Right cardiac atrium (tissue), 5 donors: ENCODE results near the gene RNF223. TPM values are rescaled to one million over a fixed set of nuclear protein-coding genes. Genes with fewer than 3 reads are reported as not detected.
"Not testable (repeated sequence)": the region's sequence is repeated elsewhere in the genome, so short reads cannot be mapped to it uniquely, and the experiment has no call there.

ENCODE experiments used
- ATAC-seq, 2 donors: fragments of 200-7000 bp; cut with Tn5 transposase; one replicate each; pipeline versions ENCODE4 v1.8.0 to v1.9.1; 2020; ENCODE audit warnings: moderate library complexity in 2 of 2, mild to moderate bottlenecking in 1 of 2
- DNase-seq, 3 donors: peaks; one replicate each; pipeline ENCODE4 v3.0.0-alpha.2; 2020
- H3K27ac ChIP-seq: one replicate; pipeline ENCODE4 v1.5.1; 2013; ENCODE audit warnings: mild to moderate bottlenecking, low read length, control low read depth, moderate library complexity
- H3K27me3 ChIP-seq: one replicate; pipeline ENCODE4 v1.6.1; 2013; ENCODE audit not compliant: control insufficient read depth, insufficient read depth
- H3K4me1 ChIP-seq: one replicate; pipeline ENCODE4 v1.6.1; 2013; ENCODE audit warnings: low read length; ENCODE audit not compliant: control insufficient read depth, insufficient read depth
- H3K4me3 ChIP-seq: one replicate; pipeline ENCODE4 v1.5.1; 2013; ENCODE audit warnings: low read length, control low read depth
- H3K9me3 ChIP-seq: one replicate; pipeline ENCODE4 v1.6.1; 2013; ENCODE audit warnings: low read length; ENCODE audit not compliant: control insufficient read depth
- WGBS: extraction: QIAGEN DNeasy Blood & Tissue Kit; methylation state at CpG from one replicate; pipeline ENCODE4 v1.1.7; 2013; 5-methylcytosine and 5-hydroxymethylcytosine counted together
- intact Hi-C, 4 donors: fragments of 100-400 bp; cut with DNase I; formaldehyde crosslinking; loops; one replicate each; pipeline versions ENCODE4 v1.11.0 to v1.14.0; 2022 to 2023
- polyA plus RNA-seq: library from polyadenylated mRNA; stranded (reverse); fragments of 200-250 nt; gene quantifications from one replicate; pipeline ENCODE4 v1.2.3, GENCODE V29; 2013
- total RNA-seq, 4 donors: library from RNA; stranded (reverse); fragmentation: NEBNext Ultra II Directional; extraction: Animal tissue kit (Norgen Biotek cat#: 25700); gene quantifications; one replicate each; pipeline ENCODE4 v1.2.1, GENCODE V29; 2021
- donor health status: healthy with polysubstance abuse.
- donor health status: DM: no; HTN: yes; CAD: no.
- donor health status: DM: no; HTN: no; CAD: no.
- donor health status: DM: no; HTN: yes; CAD: no; lungs with severe emphysema.
- donor health status: DM: yes; HTN: yes; CAD: no.

The RNF223 gene
- total and polyA plus RNA-seq, 5 donors: not detected

GRCh38 chr1:1069056-1069710 is 4.9 kb downstream of the RNF223 start:
- intact Hi-C loops: no loop called here
- peak overlapping the region; percentile 32 for H3K4me3 ChIP-seq
- no peaks in the 10 kb centered on the region for H3K27me3 ChIP-seq
- 4% methylated on average over 75 of the region's 75 CpGs for WGBS
- ATAC-seq (peak; percentile 60 to 68), DNase-seq (peak; percentile 69 to 88 (median 86))
- no peaks in the 10 kb centered on the region for H3K9me3 ChIP-seq
- no peaks in the 10 kb centered on the region for H3K4me1 ChIP-seq
- H3K27ac ChIP-seq: no peak overlapping the region

GRCh38 chr1:1068517-1069055 is 5.5 kb downstream of the RNF223 start:
- Histone ChIP-seq H3K27ac (no peak overlapping the region), H3K4me3 (peak overlapping the region; percentile 32), H3K4me1 (no peaks in the 10 kb centered on the region), H3K27me3 (no peaks in the 10 kb centered on the region), H3K9me3 (no peaks in the 10 kb centered on the region)
- WGBS: 2% methylated on average over 55 of the region's 55 CpGs
- intact Hi-C loops: no loop called here
- DNase-seq: no peak
- peak in 1 of 2 donors; percentile 14 for ATAC-seq

GRCh38 chr1:1067860-1068516 is 6.1 kb downstream of the RNF223 start:
- Histone ChIP-seq H3K4me3 (no peak overlapping the region), H3K27me3 (no peaks in the 10 kb centered on the region), H3K9me3 (no peaks in the 10 kb centered on the region), H3K27ac (no peak overlapping the region), H3K4me1 (no peaks in the 10 kb centered on the region)
- ATAC-seq (no peak), DNase-seq (no peak)
- WGBS: 47% methylated on average over 32 of the region's 32 CpGs
- intact Hi-C loops: no loop called here

- intact Hi-C loops: no loop called here
- ATAC-seq: no peak
- Histone ChIP-seq H3K27ac (no peak overlapping the region), H3K4me3 (no peak overlapping the region), H3K4me1 (no peaks in the 10 kb centered on the region), H3K27me3 (no peaks in the 10 kb centered on the region), H3K9me3 (no peaks in the 10 kb centered on the region)
- no peak for DNase-seq
- 86% methylated on average over 54 of the region's 54 CpGs for WGBS
Observed at GRCh38 chr1:1067284-1067859, 6.7 kb downstream of the RNF223 start.

- intact Hi-C loops: no loop called here
- WGBS: 62% methylated on average over 27 of the region's 27 CpGs
- ATAC-seq (no peak), DNase-seq (no peak)
- Histone ChIP-seq H3K4me3 (no peak overlapping the region), H3K9me3 (no peaks in the 10 kb centered on the region), H3K27ac (no peak overlapping the region), H3K4me1 (no peaks in the 10 kb centered on the region), H3K27me3 (no peaks in the 10 kb centered on the region)
Observed at GRCh38 chr1:1066403-1067283, 7.5 kb downstream of the RNF223 start.

- H3K4me1 ChIP-seq, intact Hi-C loops, H3K9me3 ChIP-seq, H3K4me3 ChIP-seq, H3K27ac ChIP-seq, ATAC-seq, H3K27me3 ChIP-seq, DNase-seq: not testable (repeated sequence)
- 59% methylated on average over 11 of the region's 11 CpGs for WGBS
Observed at GRCh38 chr1:1065940-1066304, 8.2 kb downstream of the RNF223 start.

GRCh38 chr1:1065265-1065939 is 8.7 kb downstream of the RNF223 start:
- Histone ChIP-seq H3K27ac (no peak overlapping the region), H3K4me3 (no peak overlapping the region), H3K27me3 (no peaks in the 10 kb centered on the region), H3K4me1 (no peaks in the 10 kb centered on the region), H3K9me3 (no peaks in the 10 kb centered on the region)
- intact Hi-C loops: no loop called here
- WGBS: 68% methylated on average over 20 of the region's 20 CpGs
- DNase-seq (no peak), ATAC-seq (no peak)

GRCh38 chr1:1063945-1064831 is 9.9 kb downstream of the RNF223 start:
- no peaks in the 10 kb centered on the region for H3K9me3 ChIP-seq
- H3K4me1 ChIP-seq: no peaks in the 10 kb centered on the region
- no peak overlapping the region for H3K4me3 ChIP-seq
- peak; percentile 63 to 67 for ATAC-seq
- DNase-seq: peak; percentile 55 to 86 (median 86)
- H3K27me3 ChIP-seq: no peaks in the 10 kb centered on the region
- intact Hi-C loops: loop anchor here (5.0 kb wide), 2 partner anchors 77 to 82 kb away; partner anchors contain the start of gene PERM1 (in 1 of the 4)
- H3K27ac ChIP-seq: no peak overlapping the region
- WGBS: 16% methylated on average over 50 of the region's 50 CpGs

GRCh38 chr1:1063261-1063944 is 10.7 kb downstream of the RNF223 start:
- 65% methylated on average over 24 of the region's 24 CpGs for WGBS

More at GRCh38 chr1:1063261-1063944, 10.7 kb downstream of the RNF223 start:
- no peaks in the 10 kb centered on the region for H3K4me1 ChIP-seq
- intact Hi-C loops: loop anchor here (5.0 kb wide), 2 partner anchors 76 to 81 kb away; partner anchors contain the start of gene PERM1 (in 1 of the 4)
- DNase-seq (no peak), ATAC-seq (no peak)
- no peaks in the 10 kb centered on the region for H3K9me3 ChIP-seq
- no peak overlapping the region for H3K27ac ChIP-seq
- no peaks in the 10 kb centered on the region for H3K27me3 ChIP-seq
- H3K4me3 ChIP-seq: no peak overlapping the region
